HG03060 (cell line): ENCODE measurements around the gene EEF1A2.

ENCODE experiments used
- ATAC-seq: cut with Tn5 transposase; IDR thresholded peaks from one replicate; pipeline ENCODE4 v1.9.1; 2021; ENCODE audit warnings: low read depth, moderate number of reproducible peaks; ENCODE audit not compliant: unreplicated experiment

Gene EEF1A2

DNA sequence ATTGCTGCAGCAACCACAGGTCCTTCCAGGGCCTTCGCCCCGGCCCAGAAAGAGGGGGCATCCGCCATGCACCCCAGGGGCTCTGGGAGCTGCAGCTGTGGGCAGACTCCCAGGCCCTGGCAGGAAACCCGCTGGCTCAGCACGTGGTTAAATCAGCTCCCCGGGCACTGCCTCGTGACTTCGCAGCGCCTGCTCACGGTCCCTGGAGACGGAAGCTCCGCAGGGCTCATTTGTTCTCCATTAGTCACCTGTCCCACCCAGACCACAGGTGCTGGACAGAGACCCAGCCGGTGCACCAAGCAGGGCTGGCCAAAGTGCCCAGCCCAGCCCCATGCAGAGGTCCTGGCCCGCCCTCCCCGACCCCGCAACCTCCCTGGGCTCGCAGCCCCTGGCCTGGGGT lies 41.1 kb downstream of the EEF1A2 start:
- ATAC-seq, result no peak

DNA sequence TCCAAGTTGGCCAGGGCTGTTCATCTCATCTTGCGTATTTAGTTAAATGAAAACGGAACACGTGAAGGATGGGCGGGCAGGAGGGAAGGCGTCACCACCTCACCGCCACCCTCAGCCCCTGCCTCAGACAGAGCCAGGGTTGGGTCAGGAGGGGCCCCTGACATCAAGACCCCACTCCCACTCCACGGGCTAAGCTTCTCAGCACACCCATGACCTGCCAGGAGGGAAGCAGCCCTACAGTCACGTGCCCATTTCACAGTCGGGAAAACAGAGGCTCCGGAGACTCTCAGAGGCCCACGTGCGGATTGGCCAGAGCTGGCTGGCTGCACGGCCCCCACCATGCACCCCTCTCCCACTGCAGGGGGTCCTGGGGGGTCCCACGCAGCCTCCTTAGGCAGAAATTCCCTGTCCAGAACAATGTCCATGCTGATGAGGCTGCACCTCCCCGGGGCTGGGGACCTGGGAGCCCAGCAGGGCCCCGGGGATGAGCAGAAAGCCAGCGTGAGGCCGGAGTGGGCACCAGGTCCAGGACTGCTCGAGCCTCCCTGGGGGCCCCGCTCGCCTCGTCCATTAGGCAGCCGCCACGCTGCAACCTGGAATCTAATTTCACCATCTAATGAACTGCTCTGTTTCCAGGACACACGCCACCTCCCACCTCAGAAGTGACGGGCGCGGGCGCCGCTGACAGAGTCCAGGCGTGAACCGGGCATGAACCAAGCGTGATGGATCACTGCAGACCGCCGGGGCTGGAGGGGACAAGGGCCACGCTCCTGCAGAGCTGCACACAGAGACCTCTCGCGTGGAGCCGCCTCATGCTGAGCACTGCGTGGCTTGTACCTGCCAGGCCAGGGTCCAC lies 42.2 kb downstream of the EEF1A2 start:
- no peak for ATAC-seq

DNA sequence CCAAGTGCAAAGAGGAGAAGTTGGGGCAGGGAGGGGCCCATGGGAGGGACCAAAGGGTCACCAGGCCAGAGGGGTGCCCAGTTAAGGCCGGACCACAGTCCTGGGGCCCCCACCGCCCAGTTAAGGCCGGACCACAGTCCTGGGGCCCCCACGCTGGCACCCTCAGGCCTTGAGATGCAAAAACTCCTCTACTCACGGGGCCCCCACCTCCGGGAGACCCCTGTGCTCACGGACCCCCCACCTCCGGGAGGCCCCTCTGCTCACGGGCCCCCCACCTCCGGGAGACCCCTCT lies 43.4 kb downstream of the EEF1A2 start:
- no peak for ATAC-seq

DNA sequence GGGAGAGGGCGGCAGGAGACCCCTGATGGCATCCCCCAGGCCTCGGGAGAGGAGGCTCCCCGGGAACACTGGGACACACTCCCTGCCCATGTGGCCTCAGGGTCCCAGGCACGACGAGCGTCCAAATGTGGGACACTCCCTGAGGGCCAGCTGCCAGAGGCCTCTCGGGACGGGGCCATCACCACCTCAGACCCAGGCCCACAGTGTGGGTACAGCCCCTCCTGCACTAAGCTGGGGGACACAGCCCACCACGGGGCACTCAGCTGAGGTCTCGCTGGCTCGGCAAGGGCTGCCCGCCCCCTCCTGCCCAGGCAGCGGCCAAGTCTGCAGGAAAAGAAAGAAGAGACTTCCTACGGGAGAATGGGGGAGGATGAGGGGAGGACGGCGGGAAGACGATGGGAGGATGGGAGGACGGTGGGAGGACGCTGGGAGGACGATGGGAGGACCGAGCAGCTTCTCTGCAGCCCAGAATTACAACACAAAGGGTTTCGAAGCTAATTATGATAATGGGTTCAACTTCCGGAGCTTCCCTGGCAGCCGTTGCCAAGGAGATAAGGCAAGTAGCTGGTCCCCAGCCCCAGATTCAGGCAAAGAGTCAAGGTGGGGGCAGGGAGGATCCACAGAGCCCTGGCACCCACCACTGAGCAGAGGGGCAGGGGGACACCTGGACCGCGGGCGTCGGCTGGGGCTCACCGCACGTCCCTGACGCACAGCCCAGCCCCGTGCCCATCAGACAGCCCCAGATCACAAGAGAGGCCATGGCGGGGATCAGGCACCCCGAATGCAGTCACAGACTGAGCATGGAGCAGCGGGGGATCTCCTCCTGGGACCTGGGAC lies 43.9 kb downstream of the EEF1A2 start:
- ATAC-seq, result no peak

DNA sequence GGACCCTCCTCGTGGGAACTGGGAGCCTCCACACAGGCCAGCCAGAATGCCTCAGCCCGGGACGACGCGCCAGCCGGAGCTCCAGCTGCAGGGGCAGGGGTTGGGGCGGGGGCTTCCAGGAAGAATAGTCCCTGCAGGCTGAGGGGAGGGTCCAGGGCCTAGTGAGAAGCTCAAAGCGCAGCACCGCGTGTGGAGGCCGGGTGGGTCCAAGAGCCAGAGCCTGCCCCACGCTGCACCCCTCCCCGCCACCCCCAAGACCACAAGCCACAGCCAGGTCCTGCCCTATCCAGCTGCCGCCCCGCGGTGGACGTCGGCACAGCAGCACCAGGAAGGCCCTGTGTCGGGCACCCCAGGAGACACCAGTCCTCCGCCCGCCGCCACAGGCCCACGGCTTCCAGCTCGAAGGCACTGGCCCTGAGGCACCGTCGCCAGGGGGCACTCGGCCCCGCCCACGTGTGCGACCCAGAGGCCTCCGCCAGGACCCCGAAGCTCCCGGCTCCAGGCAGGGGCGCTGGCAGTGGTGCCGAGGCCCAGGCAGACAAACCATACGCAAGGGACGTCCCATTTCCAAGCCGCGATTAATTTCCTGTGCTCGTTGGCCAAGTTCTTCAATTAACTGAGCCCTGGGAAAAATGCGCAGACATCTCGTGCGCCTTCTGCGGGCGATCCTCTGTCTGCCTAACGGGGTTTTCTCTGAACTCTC lies 45.9 kb downstream of the EEF1A2 start:
- no peak for ATAC-seq

DNA sequence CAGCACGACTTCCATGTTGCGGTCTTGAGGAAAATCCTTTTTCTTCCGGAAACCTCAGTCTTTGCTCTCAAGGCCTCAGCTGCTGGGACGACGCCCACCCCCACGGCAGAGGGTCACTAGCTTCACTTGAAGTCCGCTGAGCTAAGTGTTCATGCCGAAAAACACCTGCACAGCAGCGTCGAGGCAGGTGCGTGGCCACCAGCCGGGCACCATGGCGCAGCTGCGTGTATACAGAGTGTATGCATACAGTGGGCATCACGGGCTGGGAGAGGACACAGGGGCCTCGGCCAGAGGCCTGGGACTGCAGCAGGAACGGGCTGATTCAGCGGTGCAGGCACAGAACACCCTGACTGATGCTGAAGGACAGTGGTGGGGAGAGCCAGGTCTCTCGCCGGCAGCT lies 46.5 kb downstream of the EEF1A2 start:
- ATAC-seq, result no peak

DNA sequence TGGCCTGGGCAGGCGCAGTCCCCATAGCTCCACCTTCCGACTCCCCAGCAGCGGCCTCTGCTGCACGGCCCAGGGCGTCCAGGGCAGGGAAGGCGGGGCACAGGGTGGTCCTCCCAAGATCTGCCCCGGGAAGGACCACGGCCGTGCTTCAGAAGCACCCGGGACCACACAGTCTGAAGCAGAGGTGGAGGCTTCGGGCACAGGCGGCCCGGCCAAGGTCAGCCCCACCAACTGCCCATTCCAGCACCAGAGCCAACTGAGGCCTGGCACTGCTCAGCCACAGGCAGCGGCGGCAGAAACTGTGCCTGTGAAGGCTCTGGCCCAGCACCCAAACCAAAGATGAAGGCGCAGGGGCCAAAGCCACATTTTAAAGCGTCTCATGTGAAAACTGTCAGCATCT lies 47.1 kb downstream of the EEF1A2 start:
- ATAC-seq, result no peak

DNA sequence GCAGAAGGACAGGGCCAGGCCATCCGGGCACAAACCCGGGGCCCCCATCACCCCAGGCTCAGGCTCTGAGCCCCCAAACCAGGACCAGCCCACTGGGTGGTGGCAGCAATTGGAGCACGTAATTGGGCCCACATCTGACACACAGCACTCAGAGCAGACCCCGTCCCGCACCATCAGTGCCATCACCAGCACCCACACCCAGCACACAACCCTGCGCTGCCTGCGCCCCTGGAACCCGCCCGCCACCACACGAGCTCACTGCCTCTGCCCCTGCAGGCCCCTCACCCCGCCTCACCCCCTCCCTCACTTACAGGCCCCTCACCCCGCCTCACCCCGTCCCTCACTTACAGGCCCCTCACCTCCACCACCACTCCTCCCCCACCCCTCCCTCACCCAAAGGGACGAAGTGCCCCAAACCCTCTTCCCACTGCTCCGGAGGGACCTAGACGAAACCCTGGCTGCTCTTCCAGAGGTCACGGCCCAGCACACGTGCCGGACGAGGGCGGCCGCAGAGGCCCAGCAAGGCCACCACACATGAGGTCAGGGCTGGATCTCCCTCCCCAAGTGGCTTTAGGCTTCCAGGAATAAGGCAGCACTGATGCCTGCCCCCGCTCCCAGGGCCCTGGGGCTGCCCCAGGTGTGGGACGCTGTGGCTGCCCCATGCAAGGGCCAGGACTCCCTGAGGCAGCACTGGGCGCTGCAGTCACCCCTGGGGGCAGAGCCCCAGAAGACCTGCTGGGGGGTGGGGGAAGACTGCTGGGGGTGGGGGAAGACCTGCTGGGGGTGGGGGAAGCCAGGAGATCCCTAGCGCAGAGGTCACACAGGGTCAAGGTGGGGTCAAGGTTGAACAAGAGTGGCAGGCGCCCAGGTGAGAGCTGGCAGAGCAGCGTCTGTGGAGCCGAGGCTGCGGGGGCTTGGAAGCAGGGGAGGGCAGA lies 48.8 kb downstream of the EEF1A2 start:
- no peak for ATAC-seq

DNA sequence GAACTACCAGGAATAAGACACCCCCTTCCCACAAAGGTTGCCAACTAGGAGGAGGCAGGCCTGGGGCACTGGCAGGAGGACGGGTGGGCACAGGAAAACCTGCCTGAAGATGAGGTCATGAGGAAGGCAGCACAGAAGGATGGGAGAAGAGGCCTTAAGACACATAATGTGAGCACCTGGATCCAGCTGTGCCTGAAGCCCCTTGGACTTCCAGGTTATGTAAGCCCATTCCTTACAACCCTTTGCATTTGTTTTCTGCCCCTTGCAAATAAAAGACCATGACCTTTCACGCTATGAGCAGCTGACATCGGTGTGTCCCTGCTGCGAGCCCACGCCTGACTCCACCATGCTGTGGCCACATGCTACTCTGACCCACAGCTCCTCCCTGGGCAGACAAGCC lies 49.9 kb downstream of the EEF1A2 start:
- ATAC-seq, result no peak

DNA sequence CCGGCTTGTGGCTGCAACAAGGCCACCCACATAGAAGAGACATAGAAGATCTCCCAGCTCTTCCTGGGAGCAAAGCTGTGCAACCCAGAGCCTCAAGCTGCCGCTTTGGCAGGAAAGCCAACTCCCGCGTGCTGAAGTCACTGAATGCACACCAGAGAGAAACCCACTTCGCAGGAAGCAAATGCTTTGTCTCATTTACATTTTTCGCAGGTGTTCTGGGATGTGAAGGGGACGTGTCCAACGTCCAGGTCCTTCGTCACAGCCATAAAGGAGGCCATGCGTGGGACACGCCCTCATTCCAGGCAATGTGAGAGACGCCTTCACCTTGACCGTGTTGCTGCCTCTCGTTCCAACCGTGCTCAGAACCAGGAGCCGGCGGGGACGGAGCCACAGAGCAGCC lies 50.9 kb downstream of the EEF1A2 start:
- ATAC-seq, result no peak

DNA sequence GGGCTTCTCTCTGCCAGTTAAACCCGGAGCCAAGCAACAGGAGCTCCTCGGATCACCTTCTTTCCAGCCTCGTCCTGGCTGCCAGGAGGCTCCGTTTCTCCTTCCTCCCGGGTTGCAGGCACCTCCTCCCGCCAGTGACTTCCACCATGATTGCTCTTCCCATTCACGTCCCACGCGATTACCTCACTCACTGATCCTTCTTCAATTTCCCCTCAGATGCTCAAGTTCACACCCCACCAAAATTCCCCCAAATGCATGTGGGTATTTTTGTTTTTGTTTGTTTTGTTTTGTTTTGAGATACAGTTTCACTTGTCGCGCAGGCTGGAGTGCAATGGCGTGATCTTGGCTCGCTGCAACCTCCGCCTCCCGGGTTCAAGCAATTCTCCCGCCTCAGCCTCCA lies 51.6 kb downstream of the EEF1A2 start:
- no peak for ATAC-seq

DNA sequence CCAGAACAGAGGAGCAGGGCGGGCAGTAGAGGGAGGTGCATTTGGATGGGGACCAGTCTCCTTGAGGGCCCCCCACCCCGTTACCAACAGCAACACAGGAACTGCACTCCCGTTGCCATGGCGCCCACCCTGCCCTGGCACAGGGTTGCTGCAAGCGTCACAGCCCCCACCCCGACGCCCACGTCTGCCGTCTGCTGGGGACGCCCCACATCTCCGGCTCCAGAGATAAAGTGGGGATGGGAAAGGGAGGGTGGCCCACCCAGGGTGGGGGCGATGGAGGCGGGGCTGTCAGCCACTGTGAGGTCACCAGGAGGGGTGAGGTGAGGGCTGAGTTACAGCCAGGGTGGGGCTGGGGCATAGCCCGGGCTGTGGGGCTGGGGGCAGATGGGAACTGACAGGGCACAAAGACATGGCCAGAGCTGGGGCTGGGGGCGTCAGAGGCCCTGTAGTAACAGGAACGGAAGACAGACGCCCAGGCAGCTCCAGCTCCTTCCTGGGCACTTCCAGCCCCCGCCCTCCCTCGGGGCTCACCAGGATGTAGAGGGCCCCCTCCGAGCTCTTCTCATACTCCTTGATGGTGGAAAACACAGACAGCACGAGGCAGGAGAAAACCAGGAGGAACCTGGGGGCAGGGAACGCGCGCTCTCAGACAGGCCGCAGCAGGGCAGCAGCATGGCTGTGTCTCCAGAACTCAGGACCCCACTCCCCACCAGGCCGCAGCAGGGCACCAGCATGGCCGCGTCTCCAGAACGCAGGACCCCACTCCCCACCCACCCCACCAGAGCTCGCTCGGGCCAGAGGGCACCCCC lies 52.5 kb downstream of the EEF1A2 start:
- no peak for ATAC-seq

DNA sequence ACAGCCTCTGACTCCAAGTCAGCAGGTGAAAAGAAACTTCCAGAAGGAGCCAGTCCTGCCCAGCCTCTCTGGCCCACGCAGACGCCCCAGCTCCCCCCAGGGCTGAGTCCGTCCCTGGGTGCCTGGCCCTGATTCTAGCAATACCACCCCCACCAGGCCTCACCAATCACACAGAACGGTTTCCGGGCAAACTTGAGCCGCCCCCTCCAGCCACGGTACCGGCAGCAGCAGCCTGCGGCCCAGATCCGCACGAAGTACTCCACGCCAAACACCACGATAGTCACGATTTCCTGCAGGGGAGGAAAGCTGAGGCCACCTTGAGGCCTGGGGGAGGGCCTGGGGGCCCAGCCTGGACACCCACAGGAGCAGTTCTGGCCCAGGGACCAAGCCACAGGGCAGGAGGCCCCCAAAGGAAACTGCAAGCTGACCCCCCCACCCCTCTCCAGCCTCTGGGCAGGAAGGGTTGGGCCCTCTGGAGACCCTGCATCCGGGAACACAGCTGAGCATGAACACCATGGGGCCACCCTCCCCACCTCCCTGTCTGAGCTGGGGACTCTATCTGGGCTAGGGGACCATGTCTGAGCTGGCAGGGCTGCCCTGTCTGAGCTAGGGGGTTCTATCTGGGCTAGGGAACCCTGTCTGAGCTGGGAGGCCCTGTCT lies 53.7 kb downstream of the EEF1A2 start:
- ATAC-seq, result no peak

DNA sequence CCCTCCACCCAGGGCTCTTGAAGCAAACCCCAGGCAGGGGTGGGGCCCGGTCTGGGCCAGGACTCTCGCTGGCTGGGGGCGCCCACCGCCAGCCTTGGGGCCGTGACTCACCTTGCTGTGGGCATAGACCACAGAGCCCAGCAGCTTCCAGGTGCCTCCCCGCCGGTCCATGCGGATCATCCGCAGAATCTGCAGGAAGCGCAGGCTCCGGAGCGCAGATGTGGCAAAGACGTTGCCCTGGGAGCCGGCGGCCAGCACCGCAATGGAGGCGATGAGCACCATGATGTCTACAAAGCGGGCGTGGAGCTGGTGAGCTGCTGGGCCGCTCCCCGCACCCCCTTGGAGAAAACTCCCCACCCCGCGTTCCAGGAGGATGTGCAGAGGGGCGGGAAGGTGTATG lies 54.3 kb downstream of the EEF1A2 start:
- ATAC-seq, result no peak

DNA sequence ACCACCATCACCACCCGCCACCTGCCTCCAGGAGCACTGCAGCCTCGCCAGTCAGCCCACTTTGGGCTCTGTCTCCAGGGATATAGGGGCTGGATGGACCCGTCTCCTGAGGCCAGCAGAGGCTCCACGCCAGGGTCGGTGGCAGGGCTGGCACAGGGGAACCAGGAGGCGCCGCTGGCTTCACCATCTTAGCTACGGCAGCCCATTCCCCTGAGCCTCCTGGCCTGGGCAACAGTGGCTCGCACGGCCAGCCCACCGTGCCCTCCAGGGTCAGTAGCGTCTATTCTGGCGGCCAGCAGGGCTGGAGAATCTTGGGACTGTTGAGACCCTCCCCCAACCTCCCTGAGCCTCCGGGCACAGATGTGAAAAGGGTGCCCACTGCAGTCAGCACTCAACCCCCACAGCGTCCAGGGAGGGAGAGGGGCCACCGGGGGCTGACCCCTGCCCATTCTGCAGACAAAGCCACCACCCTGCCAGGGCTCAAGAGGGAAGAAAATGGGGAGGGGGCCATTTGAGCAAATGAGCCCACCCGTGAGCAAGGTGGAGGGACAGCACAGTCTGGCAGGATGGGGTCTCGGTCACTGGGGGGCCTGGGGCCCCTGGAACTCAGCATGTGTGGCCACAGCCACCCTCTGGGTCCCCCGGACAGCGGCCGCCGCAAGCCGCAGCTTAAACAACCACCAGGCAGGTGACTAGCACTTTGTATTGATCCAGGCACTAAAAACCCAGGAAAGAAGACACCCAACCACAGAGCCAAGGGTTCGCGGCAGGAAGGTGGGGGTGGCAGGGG lies 55.1 kb downstream of the EEF1A2 start:
- no peak for ATAC-seq

DNA sequence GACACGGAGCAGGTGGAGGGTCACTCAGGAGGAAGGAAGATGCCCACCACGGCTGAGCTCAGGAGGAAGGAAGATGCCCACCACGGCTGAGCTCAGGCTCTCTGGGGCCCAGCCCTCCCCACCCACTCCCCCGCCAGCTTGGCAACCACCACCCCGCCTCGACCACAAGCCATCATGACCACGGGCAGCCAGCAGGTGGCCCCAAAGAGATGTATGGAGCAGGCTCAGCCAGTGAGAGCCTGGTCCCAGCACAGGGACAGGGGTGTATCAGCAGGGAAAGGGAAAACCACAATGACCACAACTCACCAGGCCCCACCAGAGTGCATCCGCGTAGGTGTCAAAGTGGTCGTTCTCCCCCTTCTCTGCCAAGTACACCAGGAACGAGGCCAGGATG lies 56.8 kb downstream of the EEF1A2 start:
- ATAC-seq, result no peak

DNA sequence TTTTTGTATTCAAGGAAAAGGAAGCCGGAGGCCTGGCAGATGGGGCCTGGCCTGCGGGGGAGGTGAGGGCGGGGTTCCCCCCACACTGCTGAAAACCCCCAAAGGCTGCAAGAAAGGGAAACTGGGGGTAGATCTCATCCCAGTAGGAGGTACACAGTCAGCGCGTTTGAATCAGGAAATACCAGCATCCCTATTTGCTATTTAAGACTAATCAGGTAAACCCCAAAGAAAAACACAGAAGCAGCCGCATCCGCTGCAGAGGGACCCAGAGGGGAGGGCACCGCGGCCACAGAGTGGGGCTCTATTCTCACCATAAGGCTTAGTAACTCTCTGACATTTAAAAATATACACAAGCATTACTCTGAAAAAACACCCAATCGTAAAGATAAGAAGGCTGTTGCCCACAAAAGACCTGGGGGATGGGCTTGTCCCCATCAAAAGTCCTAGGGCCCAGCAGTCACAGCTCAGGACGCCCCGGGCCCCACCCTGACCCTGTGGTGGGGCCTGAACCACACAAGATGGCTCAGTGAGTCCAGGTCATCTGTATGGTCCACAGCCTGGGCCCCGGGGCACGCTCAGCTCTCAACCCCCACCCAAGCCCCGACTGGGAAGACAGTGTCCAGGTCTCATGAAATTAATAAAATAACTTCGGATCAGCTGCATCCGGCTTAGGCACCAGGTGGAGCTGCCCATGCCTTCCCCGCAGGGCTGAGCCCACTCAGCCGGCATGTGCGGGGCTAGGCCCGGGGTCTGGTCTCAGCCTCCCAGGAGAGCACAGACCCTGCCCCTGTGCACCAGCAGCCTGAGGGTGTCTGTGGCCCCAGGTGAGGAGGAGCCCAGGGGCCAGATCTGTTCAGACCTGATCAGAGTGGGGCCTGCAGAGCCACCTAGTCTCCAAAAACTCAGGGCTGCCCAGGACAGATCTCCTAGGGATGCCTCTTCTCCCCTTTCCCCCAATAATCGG lies 57.5 kb downstream of the EEF1A2 start:
- no peak for ATAC-seq
